ENCODE results near the gene TADA3.

Gene TADA3

GRCh38 chr3:9761919-9762318 lies 30.4 kb downstream of the TADA3 start:
- H3K79me2 ChIP-seq (ENCODE audit: control insufficient read depth, low read length): no peaks in the 10 kb centered on the region
- no peak overlapping the region for H3K27ac ChIP-seq (ENCODE audit: low read depth, low read length)
- H3F3A ChIP-seq (ENCODE audit: control insufficient read depth, insufficient read depth): no peaks in the 10 kb centered on the region; the same call in 1 of the 2 replicates
- no peak overlapping the region for H3K4me2 ChIP-seq (ENCODE audit: low read length)
- H3K4me1 ChIP-seq (ENCODE audit: control insufficient read depth, low read length): peaks cover 11% of the 10 kb centered on the region
- no peaks in the 10 kb centered on the region for H4K20me1 ChIP-seq (ENCODE audit: control insufficient read depth, insufficient read depth, low read depth, low read length)
- no peak overlapping the region for H3K4me3 ChIP-seq (ENCODE audit: low read length)
- H3K27me3 ChIP-seq (ENCODE audit: control insufficient read depth, low read length): no peaks in the 10 kb centered on the region
- TF ChIP-seq EZH2phosphoT487 (IDR thresholded peaks at IDR 0.05; ENCODE audit: borderline replicate concordance, low read length) (no peak), CTCF (IDR thresholded peaks at IDR 0.05; ENCODE audit: low read depth, low read length, poor library complexity, severe bottlenecking) (no peak)
- no peaks in the 10 kb centered on the region for H3K9me3 ChIP-seq (ENCODE audit: control insufficient read depth, insufficient read depth, low read length)
- no peaks in the 10 kb centered on the region for H3K9me2 ChIP-seq (replicated peaks; ENCODE audit: control insufficient read depth, low read length)
- peaks cover 21% of the 10 kb centered on the region for H3K36me3 ChIP-seq (ENCODE audit: control insufficient read depth, low read length)

- Histone ChIP-seq H3K36me3 (ENCODE audit: control insufficient read depth, low read length) (peaks cover 31% of the 10 kb centered on the region), H3K9me2 (replicated peaks; ENCODE audit: control insufficient read depth, low read length) (no peaks in the 10 kb centered on the region)
- TF ChIP-seq CTCF (IDR thresholded peaks at IDR 0.05; ENCODE audit: low read depth, low read length, poor library complexity, severe bottlenecking) (no peak), EZH2phosphoT487 (IDR thresholded peaks at IDR 0.05; ENCODE audit: borderline replicate concordance, low read length) (no peak)
These were observed 31.3 kb downstream of the TADA3 start for GRCh38 chr3:9760779-9761505.

GRCh38 chr3:9757427-9757826 lies 34.8 kb downstream of the TADA3 start:
- Histone ChIP-seq H3K4me1 (ENCODE audit: control insufficient read depth, low read length) (peaks cover 17% of the 10 kb centered on the region), H3K9me2 (replicated peaks; ENCODE audit: control insufficient read depth, low read length) (no peaks in the 10 kb centered on the region)
- TF ChIP-seq CTCF (IDR thresholded peaks at IDR 0.05; ENCODE audit: low read depth, low read length, poor library complexity, severe bottlenecking) (no peak), EZH2phosphoT487 (IDR thresholded peaks at IDR 0.05; ENCODE audit: borderline replicate concordance, low read length) (no peak)

More at GRCh38 chr3:9760779-9761505, 31.3 kb downstream of the TADA3 start:
- peaks cover 3% of the 10 kb centered on the region for H3K4me1 ChIP-seq (ENCODE audit: control insufficient read depth, low read length)
- H3F3A ChIP-seq (ENCODE audit: control insufficient read depth, insufficient read depth): no peaks in the 10 kb centered on the region; the same call in 1 of the 2 replicates
- no peaks in the 10 kb centered on the region for H4K20me1 ChIP-seq (ENCODE audit: control insufficient read depth, insufficient read depth, low read depth, low read length)
- H3K79me2 ChIP-seq (ENCODE audit: control insufficient read depth, low read length): no peaks in the 10 kb centered on the region
- H3K27ac ChIP-seq (ENCODE audit: low read depth, low read length): no peak overlapping the region
- H3K9me3 ChIP-seq (ENCODE audit: control insufficient read depth, insufficient read depth, low read length): no peaks in the 10 kb centered on the region
- H3K4me2 ChIP-seq (ENCODE audit: low read length): no peak overlapping the region
- H3K4me3 ChIP-seq (ENCODE audit: low read length): no peak overlapping the region
- no peaks in the 10 kb centered on the region for H3K27me3 ChIP-seq (ENCODE audit: control insufficient read depth, low read length)

More at GRCh38 chr3:9757427-9757826, 34.8 kb downstream of the TADA3 start:
- H4K20me1 ChIP-seq (ENCODE audit: control insufficient read depth, insufficient read depth, low read depth, low read length): no peaks in the 10 kb centered on the region
- no peaks in the 10 kb centered on the region for H3K27me3 ChIP-seq (ENCODE audit: control insufficient read depth, low read length)
- no peak overlapping the region for H3K27ac ChIP-seq (ENCODE audit: low read depth, low read length)
- H3K4me3 ChIP-seq (ENCODE audit: low read length): no peak overlapping the region
- peaks cover 3% of the 10 kb centered on the region; the same call in 1 of the 2 replicates for H3K79me2 ChIP-seq (ENCODE audit: control insufficient read depth, low read length)
- H3K4me2 ChIP-seq (ENCODE audit: low read length): no peak overlapping the region
- H3K36me3 ChIP-seq (ENCODE audit: control insufficient read depth, low read length): peaks cover 56% of the 10 kb centered on the region
- peaks cover 2% of the 10 kb centered on the region; the same call in 1 of the 2 replicates for H3F3A ChIP-seq (ENCODE audit: control insufficient read depth, insufficient read depth)
- no peaks in the 10 kb centered on the region for H3K9me3 ChIP-seq (ENCODE audit: control insufficient read depth, insufficient read depth, low read length)

Measured in DOHH2 (cell line).